ENCODE data around the gene ITSN1.
"Not testable (repeated sequence)": the region's sequence is repeated elsewhere in the genome, so short reads cannot be mapped to it uniquely, and the experiment has no call there.

The ITSN1 gene

DNA sequence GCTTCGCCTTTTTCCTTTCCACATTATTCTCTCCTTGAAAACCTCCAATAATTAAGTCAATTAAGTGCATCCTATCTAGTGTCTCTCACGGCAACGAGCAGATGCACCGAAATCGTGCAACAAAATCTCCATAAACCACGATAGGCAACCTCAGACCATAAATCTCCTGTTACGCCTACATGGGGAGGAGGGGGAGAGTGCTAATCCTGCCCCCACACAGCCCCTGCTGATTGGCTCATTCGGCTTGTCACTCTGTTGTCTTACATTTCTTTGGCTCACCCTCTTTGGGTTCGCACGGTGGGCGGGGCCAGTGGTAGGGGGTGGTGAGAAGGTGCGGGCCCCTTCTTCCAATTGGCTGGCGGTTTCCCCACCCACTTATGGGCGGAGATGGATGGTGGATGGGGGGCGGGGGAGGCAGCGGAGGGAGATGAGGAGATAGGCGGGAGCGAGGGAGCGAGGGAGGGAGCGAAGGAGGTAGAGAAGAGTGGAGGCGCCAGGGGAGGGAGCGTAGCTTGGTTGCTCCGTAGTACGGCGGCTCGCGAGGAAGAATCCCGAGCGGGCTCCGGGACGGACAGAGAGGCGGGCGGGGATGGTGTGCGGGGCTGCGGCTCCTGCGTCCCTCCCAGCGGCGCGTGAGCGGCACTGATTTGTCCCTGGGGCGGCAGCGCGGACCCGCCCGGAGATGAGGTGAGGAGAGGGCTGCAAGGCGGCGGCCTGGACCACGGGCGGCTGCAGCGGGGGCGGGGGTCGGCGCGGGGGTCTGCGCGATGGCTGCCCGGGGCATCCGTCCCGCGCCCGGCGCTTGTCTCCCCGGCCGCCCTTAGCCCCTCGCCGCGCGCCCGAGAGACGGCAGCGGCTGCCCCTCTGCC lies at the start of gene ITSN1:
Gene ITSN1, plus strand, starts transcription at position 475 of the 869 bp plus-strand sequence. CDS start 76,328 bp downstream, outside the sequence.
- DNase-seq, result peak; percentile 100

DNA sequence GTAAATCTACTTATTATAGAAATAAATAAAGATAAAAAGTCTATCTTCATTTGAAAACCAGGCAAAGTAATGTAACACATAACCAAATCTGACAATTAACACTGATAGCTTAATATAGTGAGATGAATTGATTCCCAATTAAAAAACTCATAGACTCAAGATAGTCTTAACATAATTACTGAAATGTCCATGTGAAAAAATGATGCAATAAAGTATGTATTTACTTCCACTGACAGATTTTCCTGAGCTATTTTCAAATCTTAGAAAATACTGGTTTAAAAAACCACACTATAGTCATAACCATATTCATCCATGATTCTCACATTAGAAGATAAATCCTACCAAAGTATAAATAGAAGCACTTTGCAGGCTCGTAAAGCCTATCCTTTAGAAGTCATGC lies 44.2 kb upstream of the ITSN1 start:
- no peak for DNase-seq

DNA sequence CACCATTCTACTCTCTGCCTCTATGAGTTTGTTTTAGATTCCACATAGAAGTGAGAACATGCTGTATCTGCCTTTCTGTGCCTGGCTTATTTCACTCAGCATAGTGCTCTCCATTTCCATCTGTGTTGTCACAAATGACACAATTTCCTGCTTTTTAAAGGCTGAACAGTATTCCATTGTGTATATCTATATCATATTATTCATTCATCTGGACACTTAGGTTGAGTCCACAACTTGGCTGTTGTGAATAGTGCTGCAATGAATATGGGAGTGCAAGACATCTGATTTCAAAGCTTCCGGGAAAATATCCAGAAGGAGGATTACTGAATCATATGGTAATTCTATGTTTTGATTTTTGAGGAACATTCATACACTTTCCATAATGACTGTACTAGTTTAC lies 33.7 kb upstream of the ITSN1 start:
- no peak for DNase-seq

DNA sequence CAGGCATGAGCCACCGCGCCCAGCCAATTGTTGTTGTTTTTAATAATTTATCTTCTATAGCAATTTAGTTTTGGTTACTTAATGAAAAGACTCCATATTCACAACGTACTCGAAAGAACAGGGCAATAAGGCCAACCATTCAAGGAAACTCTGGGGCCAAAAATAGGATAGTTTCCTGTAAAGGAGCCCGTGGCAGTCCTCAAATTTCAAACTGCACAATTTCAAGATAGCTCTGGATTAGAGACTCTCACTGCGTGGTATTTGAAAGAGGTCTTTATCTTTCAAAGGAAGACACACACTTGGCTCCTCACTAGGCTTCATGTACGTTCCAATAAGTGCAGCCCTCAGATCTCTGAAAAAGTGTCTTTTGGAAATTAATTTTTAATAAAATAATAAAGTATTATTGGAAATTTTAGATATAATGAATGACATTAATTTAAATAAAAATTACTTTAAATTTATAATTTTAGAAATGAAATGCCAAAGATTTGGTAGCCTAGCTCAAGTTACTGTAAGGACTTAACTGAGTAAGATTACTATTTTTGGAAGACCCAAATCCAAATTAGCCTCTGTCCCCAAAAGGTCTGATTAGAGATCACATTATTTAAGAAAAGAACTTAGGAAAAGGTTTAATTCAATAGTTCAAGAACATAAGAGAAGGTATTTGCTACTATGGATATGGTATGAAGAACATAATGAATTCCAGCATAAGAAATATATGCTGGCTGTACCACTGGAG lies 31.1 kb upstream of the ITSN1 start:
- DNase-seq, result no peak

DNA sequence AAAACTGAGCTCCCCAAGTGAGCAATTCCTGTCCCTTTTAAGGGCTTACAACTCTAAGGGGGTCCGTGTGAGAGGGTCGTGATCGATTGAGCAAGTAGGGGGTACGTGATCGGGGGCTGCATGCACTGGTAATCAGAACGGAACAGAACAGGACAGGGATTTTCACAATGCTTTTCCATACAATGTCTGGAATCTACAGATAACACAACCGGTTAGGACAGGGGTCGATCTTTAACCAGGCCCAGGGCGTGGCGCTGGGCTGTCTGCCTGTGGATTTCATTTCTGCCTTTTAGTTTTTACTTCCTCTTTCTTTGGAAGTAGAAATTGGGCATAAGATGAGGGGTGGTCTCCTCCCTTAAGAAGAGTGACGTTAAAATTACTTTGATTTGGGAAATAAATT lies 24.7 kb upstream of the ITSN1 start:
- DNase-seq, result not testable (repeated sequence)

DNA sequence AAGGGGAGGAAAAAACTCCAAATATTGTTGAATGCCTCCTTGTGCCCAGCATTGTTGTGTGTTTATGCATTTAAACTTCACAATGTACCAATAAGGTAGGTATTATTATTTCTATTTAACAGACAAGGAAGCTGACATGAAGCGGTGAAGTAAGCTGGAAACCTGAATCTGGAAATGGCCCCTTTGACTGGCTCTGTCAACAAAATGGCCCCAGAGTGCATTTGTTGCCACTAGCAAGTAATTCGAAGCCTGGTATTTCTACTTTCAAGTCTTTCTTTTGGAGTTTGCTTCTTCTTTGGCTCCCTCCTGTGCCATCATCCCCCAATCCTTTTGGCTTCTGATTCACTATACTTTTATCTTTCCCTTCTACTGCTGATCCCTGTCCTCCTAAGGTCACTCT lies 23.9 kb upstream of the ITSN1 start:
- DNase-seq, result no peak

DNA sequence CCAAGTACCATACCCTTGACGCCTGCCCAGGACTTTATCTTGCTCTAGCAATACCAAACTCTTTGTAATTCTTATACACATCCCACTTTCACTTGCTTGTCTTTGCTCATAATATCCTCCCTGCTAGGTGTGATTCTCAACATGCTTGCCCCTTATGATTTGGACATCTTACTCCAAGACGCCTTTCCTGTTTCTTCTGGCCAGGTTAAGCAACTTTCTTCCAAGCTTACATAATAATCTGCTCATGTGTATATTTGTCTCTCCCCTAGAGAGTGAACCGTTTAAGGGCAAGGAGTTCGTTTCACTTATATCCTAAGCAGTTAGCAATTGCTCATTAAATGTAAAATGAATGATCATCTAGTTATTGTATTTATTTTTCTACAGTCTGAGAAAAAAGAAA lies 22.6 kb upstream of the ITSN1 start:
- no peak for DNase-seq

DNA sequence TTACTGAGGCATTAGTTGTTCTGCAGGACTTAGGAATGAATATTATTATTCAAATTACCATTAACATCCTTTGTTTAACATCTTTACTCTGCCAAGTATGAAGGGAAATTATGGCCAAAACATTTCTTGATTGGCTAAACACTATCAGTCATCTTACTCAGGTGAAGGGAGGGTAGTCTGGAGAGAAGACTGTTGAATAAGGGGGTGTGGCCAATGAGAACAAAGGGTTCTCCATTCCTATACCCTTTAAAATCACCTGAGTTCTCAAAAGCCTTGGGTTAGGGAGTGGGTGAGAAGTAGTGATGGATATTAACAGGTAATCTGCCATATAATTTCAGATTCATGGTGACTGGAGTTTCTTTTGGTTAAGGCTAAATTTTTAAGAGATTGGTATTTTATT lies 20.0 kb upstream of the ITSN1 start:
- DNase-seq, result no peak

DNA sequence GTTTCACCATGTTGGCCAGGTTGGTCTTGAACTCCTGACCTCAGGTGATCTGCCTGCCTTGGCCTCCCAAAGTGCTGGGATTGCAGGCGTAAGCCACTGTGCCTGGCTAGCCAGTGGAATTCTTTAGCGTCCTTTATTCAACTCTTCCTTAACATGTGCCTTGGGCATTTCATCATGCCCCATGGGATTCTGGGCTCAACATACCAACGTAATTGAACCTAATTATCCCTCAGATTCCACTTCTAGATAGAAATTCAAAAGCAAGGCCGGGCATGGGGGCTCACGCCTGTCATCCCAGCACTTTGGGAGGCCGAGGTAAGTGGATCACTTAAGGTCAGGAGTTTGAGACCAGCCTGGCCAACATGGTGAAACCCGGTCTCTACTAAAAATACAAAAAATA lies 16.1 kb upstream of the ITSN1 start:
- not testable (repeated sequence) for DNase-seq

DNA sequence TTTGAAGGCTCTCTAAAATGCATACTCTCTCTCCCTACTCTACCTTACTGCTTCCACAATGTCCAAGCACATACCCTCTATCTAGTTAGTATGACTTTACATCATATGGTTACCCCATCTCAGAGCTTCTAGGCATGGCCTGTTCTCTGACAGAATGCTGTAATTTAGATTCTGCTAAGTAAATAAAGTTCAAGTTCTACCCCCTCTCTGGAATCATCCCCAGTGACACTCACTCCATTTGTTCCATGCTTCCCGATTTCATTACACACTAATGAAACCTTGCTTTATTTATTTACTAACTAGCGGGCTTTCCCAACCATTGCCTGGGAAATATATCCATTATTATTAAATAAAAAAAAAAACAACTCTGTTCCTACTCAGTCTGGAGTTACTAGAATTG lies 8.0 kb upstream of the ITSN1 start:
- no peak for DNase-seq

DNA sequence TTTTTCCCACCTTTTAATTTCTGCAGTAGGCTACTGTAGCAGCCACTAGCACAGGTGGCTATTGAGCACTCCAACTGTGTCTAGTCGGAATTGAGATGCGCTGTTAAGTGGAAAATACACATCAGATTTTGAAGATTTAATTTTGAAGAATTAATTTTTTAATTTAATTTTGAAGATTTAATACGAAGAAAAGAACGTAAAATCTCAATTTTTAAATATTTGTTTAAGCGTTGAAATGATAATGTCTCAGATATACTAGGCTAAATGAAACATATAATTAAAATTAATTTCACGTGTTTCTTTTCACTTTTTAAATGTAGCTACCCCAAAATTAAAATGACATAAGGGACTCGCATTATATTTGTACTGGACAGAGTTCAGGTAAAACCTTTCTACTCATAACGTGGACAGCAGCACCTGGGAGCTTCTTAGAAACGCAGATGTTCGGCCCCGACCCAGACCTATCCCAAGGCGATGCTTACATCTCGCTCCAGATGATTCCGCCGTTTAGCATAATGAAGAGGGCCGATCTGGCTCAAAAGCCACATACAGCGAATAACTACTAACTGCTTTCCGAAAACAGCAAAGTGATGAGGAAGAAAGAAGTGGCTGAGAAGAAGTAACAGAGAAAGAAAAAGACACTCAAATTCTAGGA lies 1.5 kb upstream of the ITSN1 start:
- DNase-seq, result no peak

DNA sequence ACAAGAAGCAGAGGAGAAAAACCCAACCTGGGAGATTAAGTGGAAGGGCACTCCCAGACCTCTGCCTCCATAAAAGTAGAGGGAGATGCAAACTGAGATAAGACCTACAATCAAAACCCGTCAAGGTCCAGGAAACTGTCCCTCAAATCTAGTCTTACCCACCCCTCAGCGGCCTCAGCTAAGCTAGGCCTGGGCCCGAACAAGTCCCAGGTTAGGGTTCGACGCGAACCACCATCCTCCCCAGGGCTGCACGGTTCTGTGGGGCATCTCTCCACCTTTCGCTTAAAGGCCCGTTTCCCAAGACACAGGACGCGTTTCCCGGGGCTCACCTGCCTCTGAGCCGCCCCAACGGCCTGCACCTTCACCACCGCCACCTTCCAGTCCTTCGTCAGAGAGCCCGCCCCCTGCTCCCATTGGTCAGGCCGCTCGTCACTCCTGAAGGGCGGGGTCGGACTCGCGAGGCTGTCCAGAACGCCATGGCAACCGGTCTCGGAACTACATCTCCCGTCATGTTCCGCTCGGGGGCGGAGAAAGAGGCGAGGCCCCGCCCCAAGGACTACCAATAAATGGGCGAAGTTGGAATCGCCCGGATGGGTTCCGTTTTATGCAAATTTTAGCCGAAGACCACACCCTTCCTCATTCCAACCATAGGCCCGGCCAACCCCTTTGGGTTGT lies 812 bp upstream of the ITSN1 start, which contains the start of gene CRYZL1:
Gene CRYZL1, minus strand, starts transcription at position 390 of the 675 bp plus-strand sequence. CDS start 10,190 bp downstream, outside the sequence.
- DNase-seq, result peak; percentile 100

DNA sequence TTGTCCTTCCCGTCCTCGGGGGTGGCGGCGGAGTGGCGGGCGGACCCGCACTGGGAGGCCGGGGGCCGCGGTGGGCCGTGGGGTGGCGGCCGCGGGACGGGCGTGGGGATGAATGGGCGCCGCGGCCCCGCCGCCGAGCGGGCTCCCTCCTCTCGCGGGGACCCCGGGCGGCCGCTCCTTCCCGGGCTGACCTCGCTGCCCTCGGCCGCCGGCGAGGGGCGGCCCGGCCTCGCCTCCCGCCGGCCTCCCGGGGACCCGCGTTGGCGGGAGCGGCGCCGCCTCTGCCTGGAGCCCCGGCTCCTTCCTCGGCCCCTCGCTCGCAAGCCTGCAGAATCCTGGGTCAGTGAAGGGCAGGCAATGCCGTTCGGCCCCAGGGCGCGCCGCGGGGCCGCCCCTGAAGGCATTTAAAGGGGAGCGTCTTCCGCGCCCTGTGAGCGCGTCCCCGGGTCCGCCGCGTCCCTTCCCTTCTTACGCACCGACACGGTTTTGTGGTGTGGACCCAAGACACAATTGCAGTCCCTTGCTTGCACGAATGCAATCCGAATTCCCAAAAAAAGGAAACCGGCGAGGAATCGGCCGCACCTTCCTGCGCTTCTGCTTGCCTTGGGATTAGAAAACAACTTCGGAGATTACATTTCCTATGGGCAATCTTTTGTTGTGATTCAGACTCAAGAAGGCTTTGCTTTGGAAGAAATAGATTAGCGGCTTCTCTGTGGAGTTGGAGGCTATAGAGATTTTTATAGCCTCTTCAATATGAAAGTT lies 776 bp downstream of the ITSN1 start:
- DNase-seq, result peak; percentile 20

DNA sequence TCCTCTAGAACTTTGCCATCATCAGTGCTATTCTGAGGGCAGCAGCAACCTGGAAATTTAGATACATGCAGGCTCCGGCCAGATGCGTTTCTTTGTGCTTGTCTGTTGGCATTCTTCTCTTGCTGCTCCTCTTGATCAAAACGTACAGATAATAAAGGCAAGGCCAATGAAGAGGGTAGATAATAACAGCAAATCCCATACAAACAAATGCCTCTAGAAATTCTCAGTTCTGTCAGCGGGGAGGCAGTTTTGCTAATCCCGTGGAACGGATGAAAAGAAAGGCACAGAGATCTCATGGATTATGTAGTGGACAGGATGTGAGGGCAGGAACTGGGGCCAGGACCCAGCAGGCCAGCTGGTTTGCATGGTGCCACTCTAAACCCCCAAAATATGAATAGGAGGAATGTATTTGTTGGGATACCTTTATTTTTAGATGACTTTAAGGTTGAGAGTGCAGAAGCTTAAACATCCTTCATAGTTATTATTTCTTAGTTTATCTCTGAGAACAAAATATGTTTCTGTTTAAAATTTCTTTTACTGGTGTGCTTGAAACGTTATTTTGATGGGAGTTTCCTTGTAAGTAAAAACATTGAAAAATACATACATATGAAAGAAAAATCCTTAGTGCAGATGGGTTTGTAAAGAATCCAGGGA lies 1.5 kb downstream of the ITSN1 start:
- DNase-seq, result no peak

DNA sequence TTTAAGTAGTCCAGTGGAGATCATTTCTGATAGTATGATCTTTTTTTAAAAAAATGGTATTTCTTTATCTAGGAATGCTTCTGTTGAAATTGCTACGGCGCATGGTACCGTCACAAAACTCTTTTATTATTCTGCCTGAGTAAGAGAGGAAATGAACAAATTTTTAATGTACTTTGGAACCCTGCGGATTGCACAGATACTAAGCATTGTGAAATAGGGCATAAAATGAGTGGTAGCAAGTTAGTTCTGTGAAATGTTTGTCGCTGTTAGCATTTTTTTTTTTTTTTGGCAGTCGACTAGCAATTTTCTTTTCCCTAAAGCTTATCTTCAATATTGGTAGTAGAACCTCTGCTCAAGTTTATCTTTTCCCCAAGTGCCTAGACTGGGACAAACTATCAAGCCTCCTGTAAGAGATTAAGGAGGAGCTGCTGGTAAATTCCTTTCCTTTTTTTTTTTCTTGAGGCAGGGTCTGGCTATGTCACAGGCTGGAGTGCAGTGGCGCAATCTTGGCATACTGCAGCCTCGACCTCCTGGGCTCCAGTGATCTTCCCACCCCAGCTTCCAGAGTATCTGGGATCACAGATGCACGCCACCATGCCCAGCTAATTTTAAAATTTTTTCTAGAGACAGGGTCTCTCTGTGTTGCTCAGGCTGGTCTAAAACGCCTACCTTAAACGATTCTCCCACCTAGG lies 2.2 kb downstream of the ITSN1 start:
- no peak for DNase-seq

DNA sequence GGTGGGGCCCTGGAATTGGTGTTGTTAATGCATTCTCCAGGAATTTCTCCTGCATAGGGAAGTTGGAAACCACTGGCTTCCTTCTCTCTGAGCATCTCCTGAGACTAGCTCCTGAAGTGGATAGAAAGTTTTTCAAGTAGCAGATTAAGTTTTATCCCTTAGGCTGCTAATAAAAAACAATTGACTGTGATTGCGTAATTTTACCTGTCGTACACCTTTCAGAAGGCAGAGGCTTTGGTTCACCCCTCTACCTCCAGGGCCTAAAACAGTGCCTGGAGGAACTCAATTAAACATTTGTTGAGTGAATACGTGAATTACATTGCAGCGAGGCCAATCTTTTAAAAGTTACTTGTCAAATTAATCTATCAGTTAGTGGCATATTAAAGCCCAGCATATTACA lies 3.4 kb downstream of the ITSN1 start:
- DNase-seq, result no peak

DNA sequence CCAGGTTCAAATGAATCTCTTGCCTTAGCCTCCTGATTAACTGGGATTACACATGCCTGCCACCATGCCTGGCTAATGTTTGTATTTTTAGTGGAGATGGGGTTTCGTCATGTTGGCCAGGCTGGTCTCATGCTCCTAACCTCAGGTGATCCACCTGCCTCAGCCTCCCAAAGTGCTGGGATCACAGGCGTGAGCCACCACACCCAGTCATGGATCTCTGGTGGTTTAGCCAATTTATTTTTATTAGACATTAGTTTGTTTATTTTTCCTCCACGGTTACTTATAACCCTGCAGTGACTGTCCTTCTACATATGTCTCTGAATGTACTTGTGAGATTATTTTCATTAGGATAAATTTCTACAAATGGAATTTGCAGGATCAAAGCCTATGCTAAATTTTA lies 5.3 kb downstream of the ITSN1 start:
- no peak for DNase-seq

DNA sequence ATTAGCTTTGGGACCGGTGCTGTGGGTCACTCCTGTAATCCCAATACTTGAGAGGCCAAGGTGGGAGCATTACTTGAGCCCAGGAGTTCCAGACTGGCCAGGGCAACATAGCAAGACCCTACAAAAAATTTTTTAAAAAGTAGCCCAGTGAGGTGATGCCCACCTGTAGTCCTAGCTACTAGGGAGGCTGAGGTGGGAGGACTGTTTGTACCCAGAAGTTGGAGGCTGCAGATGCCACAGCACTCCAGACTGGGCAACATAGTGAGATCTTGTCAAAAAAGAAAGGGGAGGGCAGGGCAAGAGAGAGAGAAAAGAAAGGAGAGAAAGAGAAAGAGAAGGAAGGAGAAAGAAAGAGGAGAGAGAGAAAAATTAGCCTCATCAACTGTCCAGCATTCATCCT lies 6.3 kb downstream of the ITSN1 start:
- DNase-seq, result no peak

DNA sequence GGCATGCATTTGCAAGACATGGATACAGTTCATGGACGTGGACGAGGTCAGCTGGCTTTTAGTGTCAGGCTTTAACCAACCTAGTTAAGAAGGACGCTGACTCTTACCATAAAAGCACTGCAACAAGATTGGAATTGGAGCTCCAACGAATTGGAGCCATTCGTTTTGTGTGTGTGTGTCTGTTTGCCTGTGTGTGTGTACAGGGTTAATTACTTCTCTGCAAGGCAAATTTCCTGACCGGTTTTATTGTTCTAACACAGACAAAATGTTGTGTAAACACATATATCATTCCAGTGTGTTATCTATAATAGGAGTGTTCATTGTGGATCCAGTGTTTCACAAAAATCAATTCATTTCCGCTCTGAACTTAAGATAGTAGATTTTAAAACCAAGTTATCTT lies 7.9 kb downstream of the ITSN1 start:
- no peak for DNase-seq

DNA sequence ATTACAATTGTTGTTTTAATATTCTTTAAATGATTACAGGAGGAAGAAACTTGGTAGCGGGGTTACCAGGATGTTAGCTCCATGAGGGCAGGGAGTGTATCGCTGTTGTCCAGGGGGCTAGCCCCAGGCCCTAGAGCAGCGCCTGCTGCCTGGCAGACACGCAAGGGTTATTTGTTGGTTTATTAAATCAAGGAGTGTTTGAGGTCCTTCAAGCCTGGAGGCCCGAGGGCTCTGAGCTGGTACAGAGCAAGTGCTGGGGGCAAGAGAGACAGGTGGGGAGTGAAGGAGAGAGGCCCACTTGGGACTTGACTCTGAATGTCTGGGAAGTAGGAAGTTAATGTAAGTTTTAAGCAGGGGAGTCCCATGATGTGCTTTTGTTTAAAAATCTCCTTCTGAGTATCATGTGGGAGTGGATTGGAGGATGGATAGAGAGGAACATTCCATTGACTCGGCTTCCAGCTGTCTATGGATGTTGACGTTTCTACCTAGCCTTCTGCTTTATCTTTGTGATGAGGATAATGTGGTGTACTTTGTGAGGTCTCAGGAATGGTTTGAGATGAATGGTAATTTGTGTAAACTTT lies 8.7 kb downstream of the ITSN1 start:
- no peak for DNase-seq

All from activated naive CD4-positive, alpha-beta T cell treated with Interleukin-2 at 50 U/mL for 16 hours (primary cell).